Measurements from ENCODE around the gene TIPARP.

TIPARP gene

DNA sequence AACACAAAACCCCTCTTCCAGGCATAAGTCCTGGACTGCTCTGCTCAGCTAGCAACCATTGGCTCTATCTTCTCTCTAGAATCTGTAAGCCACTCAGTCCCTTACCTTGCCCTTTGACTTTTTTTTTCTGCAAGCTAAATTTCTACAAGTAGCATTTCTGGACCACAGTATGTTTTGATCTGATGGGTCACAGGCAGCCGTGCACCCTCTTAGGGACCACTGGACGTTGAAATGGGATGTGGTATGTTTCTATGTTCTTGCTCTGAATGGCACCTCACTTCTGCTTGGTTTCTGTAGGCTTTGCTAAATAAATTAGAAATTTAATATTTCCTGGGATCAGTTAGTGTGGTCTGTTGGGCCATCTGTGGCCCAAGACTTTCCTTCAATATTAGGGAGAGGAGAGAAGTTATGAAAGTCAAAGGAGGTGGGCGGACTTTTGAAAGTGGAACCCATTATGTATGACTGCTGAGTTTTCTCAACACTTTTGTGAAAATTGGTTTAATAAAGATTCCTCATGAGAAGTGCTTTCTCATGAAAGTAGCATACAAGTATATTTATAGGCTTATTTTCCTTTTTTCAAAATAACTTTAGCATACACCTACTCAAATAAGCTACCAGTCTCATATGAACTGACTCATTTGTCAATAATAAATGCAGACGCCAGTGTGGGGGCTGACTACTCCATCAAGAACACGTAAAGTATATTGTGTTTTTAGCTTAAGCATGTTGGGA, 18.4 kb upstream of the TIPARP start:
- POLR2A ChIA-PET (ENCODE audit: low non-redundant PET), result no interaction called here
- no peak overlapping the region for H3K27ac ChIP-seq
- no peak for DNase-seq (ENCODE audit: low spot score)
- TF ChIP-seq, protein P1, sequence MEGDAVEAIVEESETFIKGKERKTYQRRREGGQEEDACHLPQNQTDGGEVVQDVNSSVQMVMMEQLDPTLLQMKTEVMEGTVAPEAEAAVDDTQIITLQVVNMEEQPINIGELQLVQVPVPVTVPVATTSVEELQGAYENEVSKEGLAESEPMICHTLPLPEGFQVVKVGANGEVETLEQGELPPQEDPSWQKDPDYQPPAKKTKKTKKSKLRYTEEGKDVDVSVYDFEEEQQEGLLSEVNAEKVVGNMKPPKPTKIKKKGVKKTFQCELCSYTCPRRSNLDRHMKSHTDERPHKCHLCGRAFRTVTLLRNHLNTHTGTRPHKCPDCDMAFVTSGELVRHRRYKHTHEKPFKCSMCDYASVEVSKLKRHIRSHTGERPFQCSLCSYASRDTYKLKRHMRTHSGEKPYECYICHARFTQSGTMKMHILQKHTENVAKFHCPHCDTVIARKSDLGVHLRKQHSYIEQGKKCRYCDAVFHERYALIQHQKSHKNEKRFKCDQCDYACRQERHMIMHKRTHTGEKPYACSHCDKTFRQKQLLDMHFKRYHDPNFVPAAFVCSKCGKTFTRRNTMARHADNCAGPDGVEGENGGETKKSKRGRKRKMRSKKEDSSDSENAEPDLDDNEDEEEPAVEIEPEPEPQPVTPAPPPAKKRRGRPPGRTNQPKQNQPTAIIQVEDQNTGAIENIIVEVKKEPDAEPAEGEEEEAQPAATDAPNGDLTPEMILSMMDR (conservative IDR thresholded peaks at IDR 0.05; ENCODE audit: low read depth), result no peak
- CTCF ChIA-PET, result no interaction called here

DNA sequence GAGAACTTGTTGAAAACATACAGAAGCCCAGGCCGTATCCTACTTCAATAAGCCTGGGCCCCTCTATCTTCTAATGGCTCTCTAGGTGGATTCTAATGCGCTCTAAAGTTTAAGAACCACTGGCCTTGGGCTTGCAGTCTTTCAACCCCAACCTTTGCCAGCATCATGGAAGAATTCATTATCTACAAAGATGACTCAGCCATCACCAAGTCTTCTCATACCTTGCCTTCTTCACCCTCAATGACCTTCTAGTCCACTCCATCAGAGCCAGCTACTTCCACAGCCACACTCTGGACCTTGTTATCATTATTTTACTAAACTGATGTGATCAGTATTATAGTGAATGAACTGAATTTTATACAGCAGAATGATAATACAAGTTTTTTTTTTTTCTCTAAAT, 16.9 kb upstream of the TIPARP start:
- POLR2A ChIA-PET (ENCODE audit: low non-redundant PET), result no interaction called here
- CTCF ChIA-PET, result no interaction called here

DNA sequence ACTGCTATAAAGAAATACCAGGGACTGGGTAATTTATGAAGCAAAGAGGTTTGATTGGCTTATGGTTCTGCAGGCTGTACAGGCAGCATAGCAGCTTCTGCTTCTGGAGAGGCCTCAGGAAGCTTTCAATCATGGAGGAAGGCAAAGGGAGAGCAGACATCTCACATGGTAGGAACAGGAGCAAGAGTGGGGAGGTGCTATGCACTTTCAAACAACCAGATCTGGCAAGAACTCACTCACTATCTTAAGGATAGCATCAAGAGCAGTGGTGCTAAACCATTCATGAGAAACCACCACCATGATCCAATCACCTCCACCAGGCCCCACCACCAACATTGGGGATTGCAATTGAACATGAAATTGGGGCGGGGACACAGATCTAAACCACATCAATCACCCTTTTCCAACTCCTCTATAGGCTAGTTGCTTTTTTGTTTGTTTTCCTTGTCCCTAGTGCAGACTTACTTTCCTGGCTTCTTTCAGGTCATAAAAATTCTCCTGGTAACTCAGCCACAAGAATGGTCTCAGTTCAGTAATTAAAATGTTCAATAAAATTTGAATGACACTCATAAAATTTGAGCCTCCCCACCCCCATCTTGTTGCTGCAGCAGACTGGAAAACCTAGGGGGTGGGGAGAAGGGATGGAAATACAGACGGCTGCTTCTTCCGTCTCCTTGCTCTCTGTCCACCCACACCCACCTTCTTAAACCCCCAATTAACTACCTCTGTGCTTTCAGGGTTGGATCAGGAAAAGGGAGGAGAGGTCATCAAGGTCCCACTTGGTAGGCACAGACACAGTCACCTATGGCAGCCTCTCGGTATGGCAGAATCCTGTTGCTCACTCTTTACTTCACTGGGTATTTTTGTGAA, 16.3 kb upstream of the TIPARP start:
- DNase-seq (ENCODE audit: low spot score), result no peak
- ChIA-PET POLR2A (ENCODE audit: low non-redundant PET) (no interaction called here), CTCF (no interaction called here)
- no peak overlapping the region for H3K27ac ChIP-seq
- TF ChIP-seq, protein P1 (conservative IDR thresholded peaks at IDR 0.05; ENCODE audit: low read depth), result no peak

More for the DNA sequence above, 16.9 kb upstream of the TIPARP start:
- no peak overlapping the region for H3K27ac ChIP-seq
- TF ChIP-seq, protein P1 (conservative IDR thresholded peaks at IDR 0.05; ENCODE audit: low read depth), result no peak
- DNase-seq (ENCODE audit: low spot score), result no peak

DNA sequence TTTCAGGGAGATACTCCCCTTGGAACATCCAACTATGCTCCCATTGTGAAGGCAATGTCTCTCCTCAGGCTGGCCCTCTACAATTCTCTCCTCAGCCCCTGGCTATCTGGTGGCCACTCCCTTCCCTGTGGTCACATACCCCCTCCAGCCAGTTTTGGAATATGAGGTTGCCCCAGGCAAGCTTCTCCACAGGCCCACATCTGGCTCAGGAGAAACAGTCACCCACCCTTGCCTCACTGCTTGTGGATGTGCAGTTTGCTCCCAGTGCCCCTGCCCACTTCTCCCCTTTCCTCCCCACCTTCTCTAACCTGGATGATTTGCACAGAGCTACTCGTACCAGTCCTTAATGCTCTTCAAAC, 15.7 kb upstream of the TIPARP start:
- ChIA-PET POLR2A (ENCODE audit: low non-redundant PET) (no interaction called here), CTCF (no interaction called here)
- H3K27ac ChIP-seq, result no peak overlapping the region
- TF ChIP-seq, protein P1 (conservative IDR thresholded peaks at IDR 0.05; ENCODE audit: low read depth), result no peak
- no peak for DNase-seq (ENCODE audit: low spot score)

DNA sequence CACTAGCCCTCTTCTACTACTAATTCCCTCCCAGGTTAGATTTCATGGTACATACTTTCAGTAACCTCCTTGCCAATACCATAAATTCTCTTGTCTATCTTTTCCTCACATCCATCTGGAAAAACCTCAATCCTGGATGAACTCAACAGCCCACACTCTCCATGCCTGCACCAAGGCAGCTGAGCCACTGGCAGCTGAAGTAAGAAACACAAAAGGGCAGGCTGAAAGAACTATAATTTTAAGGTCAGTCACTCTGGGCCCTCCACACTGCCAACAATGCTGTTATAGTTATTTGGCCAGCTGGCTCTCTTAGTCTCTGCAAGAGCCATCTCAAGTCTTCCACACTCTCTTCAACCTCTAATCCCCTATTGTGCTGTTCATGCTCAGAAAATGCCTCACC, 15.1 kb upstream of the TIPARP start:
- no peak overlapping the region for H3K27ac ChIP-seq
- ChIA-PET CTCF (no interaction called here), POLR2A (ENCODE audit: low non-redundant PET) (no interaction called here)
- TF ChIP-seq, protein P1 (conservative IDR thresholded peaks at IDR 0.05; ENCODE audit: low read depth), result no peak
- DNase-seq (ENCODE audit: low spot score), result no peak

DNA sequence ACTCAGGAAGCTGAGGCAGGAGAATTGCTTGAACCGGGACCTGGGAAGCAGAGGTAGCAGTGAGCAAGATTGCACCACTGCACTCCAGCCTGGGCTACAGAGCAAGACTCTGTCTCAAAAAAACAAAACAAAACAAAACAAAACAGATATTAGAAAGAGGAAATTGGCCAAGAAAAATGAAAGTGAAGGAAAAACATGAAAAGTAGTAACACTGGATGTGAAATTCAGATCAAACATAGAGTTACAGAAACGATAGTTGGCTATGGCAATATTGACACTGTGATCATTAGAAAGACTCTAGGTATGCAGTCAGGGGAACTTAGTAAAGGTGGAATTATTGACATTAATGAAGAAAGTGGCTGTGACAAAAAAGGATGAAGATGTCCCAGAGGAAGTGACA, 13.2 kb upstream of the TIPARP start:
- CTCF ChIA-PET, result no interaction called here
- POLR2A ChIA-PET (ENCODE audit: low non-redundant PET), result no interaction called here
- DNase-seq (ENCODE audit: low spot score), result no peak
- no peak overlapping the region for H3K27ac ChIP-seq
- TF ChIP-seq, protein P1 (conservative IDR thresholded peaks at IDR 0.05; ENCODE audit: low read depth), result no peak
